ENCODE data around the gene RCE1. TPM values are rescaled to one million over a fixed set of nuclear protein-coding genes. Genes with fewer than 3 reads are reported as not detected.

RCE1 gene
- total RNA-seq, 4 donors from 2014 or later = 6.6 to 57.7 (median 38.0) TPM

- Histone ChIP-seq H3K9me3 (no peaks in the 10 kb centered on the region), H3K4me3 (peak overlapping the region; percentile 70 to 100 (median 86)), H3K36me3 (peaks cover 0 to 33% (median 0%) of the 10 kb centered on the region in 3 donors), H3K27me3 (no peaks in the 10 kb centered on the region), H3K27ac (peak overlapping the region; percentile 96 to 99 (median 98)), H3K4me1 (peaks cover 0 to 30% (median 17%) of the 10 kb centered on the region in 4 donors)
- no peak for TF ChIP-seq POLR2A (IDR thresholded peaks at IDR 0.05)
- TF ChIP-seq, protein P1, sequence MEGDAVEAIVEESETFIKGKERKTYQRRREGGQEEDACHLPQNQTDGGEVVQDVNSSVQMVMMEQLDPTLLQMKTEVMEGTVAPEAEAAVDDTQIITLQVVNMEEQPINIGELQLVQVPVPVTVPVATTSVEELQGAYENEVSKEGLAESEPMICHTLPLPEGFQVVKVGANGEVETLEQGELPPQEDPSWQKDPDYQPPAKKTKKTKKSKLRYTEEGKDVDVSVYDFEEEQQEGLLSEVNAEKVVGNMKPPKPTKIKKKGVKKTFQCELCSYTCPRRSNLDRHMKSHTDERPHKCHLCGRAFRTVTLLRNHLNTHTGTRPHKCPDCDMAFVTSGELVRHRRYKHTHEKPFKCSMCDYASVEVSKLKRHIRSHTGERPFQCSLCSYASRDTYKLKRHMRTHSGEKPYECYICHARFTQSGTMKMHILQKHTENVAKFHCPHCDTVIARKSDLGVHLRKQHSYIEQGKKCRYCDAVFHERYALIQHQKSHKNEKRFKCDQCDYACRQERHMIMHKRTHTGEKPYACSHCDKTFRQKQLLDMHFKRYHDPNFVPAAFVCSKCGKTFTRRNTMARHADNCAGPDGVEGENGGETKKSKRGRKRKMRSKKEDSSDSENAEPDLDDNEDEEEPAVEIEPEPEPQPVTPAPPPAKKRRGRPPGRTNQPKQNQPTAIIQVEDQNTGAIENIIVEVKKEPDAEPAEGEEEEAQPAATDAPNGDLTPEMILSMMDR (IDR thresholded peaks at IDR 0.05) = no peak
- peak in 2 of 3 donors; percentile 13 to 51 for DNase-seq
Measured at GRCh38 chr11:66842501-66842895, 743 bp upstream of the RCE1 start.

DNA sequence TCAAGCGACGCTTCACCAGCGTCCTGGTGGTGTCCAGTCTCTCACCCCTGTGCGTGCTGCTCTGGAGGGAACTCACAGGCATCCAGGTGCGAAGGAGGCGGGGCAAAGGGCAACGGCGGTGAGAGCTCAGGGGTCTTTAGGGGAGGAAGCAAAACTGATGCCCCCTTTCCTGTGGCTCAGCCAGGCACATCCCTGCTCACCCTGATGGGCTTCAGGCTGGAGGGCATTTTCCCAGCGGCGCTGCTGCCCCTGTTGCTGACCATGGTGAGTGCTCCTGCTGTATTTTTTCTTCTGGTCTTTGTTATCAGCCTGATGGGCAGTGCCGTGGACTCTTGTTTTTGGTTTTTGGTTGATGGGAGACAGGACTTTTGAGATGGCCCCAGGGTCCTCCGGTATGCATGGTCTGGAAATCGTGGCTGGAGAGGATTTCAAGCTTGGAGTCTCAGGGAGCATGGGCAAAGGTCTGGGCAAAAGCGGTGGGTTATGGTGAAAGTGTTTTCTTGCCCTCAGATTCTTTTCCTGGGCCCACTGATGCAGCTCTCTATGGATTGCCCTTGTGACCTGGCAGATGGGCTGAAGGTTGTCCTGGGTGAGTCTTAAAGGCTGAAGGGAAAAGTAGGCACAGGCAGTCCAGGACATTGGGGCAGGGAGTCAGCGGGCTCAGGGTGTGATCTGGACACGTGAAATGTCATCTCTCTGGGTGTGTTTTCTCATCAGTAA lies 695 bp downstream of the RCE1 start:
- TF ChIP-seq, protein P1 (IDR thresholded peaks at IDR 0.05) = no peak
- no peak for TF ChIP-seq POLR2A (IDR thresholded peaks at IDR 0.05)
- peaks cover 0 to 36% (median 0%) of the 10 kb centered on the region in 3 donors for H3K36me3 ChIP-seq
- H3K4me1 ChIP-seq = peaks cover 0 to 30% (median 17%) of the 10 kb centered on the region in 4 donors
- no peaks in the 10 kb centered on the region for H3K27me3 ChIP-seq
- no peaks in the 10 kb centered on the region for H3K9me3 ChIP-seq
- peak in 2 of 3 donors; percentile 48 to 55 for DNase-seq
- peak overlapping the region; percentile 96 to 99 (median 98) for H3K27ac ChIP-seq
- H3K4me3 ChIP-seq = peak overlapping the region; percentile 70 to 100 (median 86)

DNA sequence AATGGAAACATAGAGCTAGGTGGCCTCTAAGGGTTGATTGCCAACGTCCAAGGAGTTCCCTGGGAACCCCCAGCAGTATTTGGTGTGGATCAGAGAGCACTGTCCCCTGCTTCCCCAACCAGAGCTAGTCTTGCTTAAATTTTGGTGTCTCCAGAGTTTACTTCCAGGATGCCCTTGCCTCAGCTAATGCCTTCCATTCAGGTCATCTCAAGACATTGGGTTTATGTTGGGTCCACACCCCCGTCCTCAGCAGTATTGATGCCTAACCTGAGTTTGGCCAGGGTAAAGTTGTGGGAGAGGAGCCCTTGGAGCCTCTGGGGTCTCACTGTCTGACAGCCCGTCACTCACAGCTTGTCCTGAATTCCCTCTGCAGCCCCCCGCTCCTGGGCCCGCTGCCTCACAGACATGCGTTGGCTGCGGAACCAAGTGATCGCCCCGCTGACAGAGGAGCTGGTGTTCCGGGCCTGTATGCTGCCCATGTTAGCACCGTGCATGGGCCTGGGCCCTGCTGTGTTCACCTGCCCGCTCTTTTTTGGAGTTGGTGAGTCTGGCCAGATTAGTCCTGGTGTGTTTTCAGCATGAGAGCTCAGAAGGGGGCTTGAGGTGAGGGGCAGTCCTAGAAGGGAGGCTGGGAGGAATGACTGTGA lies 1.4 kb downstream of the RCE1 start:
- DNase-seq = no peak
- no peaks in the 10 kb centered on the region for H3K9me3 ChIP-seq
- peaks cover 0 to 30% (median 17%) of the 10 kb centered on the region in 4 donors for H3K4me1 ChIP-seq
- peaks cover 0 to 42% (median 0%) of the 10 kb centered on the region in 3 donors for H3K36me3 ChIP-seq
- TF ChIP-seq, protein P1 (IDR thresholded peaks at IDR 0.05) = no peak
- no peak for TF ChIP-seq POLR2A (IDR thresholded peaks at IDR 0.05)
- peak overlapping the region in 2 of 4 donors; percentile 98 to 99 for H3K27ac ChIP-seq
- peak overlapping the region in 3 of 4 donors; percentile 82 to 100 (median 89) for H3K4me3 ChIP-seq
- no peaks in the 10 kb centered on the region for H3K27me3 ChIP-seq

DNA sequence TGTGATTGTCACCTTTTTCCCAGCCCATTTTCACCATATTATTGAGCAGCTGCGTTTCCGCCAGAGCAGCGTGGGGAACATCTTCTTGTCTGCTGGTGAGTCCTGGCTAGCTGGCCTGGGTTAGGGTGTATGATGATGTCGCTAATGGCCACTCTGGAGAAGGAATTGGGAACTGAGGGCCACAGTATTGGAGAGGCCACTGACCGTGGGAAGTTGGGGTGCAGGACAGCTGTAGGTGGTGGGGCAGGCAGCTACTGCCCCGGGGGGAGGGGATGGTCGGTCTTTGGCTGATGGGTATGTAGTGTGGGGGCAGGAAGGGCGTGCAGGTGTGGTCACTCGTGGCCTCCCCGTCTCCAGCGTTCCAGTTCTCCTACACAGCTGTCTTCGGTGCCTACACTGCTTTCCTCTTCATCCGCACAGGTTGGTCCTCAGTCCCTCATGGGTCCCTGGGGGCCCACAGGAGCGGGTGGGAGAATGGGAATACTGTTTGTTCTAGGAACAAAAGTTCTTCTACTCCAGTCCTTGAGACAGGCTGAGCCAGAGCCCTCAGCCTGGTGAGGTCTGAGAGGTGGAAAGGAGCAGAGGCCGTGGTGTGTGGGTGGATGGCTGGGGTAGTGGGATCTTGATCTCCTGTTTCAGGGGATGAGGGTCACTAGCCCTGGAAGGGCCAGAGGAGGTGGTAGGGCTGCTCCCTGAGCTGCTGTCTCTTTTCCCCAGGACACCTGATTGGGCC lies 2.1 kb downstream of the RCE1 start:
- no peak overlapping the region for H3K4me3 ChIP-seq
- H3K9me3 ChIP-seq = no peaks in the 10 kb centered on the region
- H3K36me3 ChIP-seq = peaks cover 0 to 48% (median 0%) of the 10 kb centered on the region in 3 donors
- no peak for TF ChIP-seq POLR2A (IDR thresholded peaks at IDR 0.05)
- TF ChIP-seq, protein P1 (IDR thresholded peaks at IDR 0.05) = no peak
- H3K4me1 ChIP-seq = peaks cover 0 to 29% (median 17%) of the 10 kb centered on the region in 4 donors
- H3K27ac ChIP-seq = no peak overlapping the region
- H3K27me3 ChIP-seq = no peaks in the 10 kb centered on the region
- DNase-seq = peak in 1 of 3 donors; percentile 40

- Histone ChIP-seq H3K9me3 (no peaks in the 10 kb centered on the region), H3K27me3 (no peaks in the 10 kb centered on the region), H3K4me1 (peaks cover 0 to 25% (median 17%) of the 10 kb centered on the region in 4 donors), H3K27ac (no peak overlapping the region), H3K36me3 (peaks cover 0 to 54% (median 0%) of the 10 kb centered on the region in 3 donors), H3K4me3 (no peak overlapping the region)
- TF ChIP-seq POLR2A (IDR thresholded peaks at IDR 0.05) = no peak
- TF ChIP-seq, protein P1 (IDR thresholded peaks at IDR 0.05) = no peak
- DNase-seq = no peak
Measured at GRCh38 chr11:66845876-66846212, 2.6 kb downstream of the RCE1 start.
